ENCODE results near the gene TBX1. TPM values are rescaled to one million over a fixed set of nuclear protein-coding genes. Genes with fewer than 3 reads are reported as not detected.

Gene TBX1
- total RNA-seq, 1 experiment from 2014 or later: 12.8 TPM

GRCh38 chr22:19763458-19764298 lies 3.1 kb downstream of the TBX1 start (continued):
- no peak for TF ChIP-seq ZNF281 (CRISPR knock-in tag; IDR thresholded peaks at IDR 0.05)
- TF ChIP-seq ZNF138 (CRISPR knock-in tag; conservative IDR thresholded peaks at IDR 0.05): no peak
- TF ChIP-seq GABPB1 (CRISPR knock-in tag; IDR thresholded peaks at IDR 0.05): no peak
- no peak for TF ChIP-seq NFATC4 (CRISPR knock-in tag; IDR thresholded peaks at IDR 0.05)

GRCh38 chr22:19764299-19764593 lies 3.7 kb downstream of the TBX1 start:
- Mint-ChIP-seq H3K9me3 (no peaks in the 10 kb centered on the region), H3K36me3 (no peaks in the 10 kb centered on the region), H3K27me3 (ENCODE audit: low read depth) (peaks cover 85% of the 10 kb centered on the region), H3K27ac (no peak overlapping the region), H3K4me1 (peaks cover 40% of the 10 kb centered on the region), H3K4me3 (peak overlapping the region; percentile 45; the same call in 1 of the 2 replicates)
- ChIA-PET POLR2A (interaction anchor here (1.3 kb wide), 1 partner anchor 9 kb away, joined by 3 read pairs; no protein-coding TSS in a partner anchor), CTCF (interaction anchor here (1.3 to 5.4 kb wide), 5 partner anchors 10 to 149 kb away, joined by 4 to 44 read pairs (median 8); partner anchors contain the start of gene GP1BB)
- ATAC-seq: no peak
- DNase-seq (ENCODE audit: low spot score): no peak
- TF ChIP-seq STAT6 (CRISPR knock-in tag; conservative IDR thresholded peaks at IDR 0.05; ENCODE audit: low read depth): no peak
- no peak for TF ChIP-seq E2F5 (CRISPR knock-in tag; IDR thresholded peaks at IDR 0.05)
- TF ChIP-seq EMX1 (CRISPR knock-in tag; IDR thresholded peaks at IDR 0.05): no peak
- TF ChIP-seq ATF6 (CRISPR knock-in tag; IDR thresholded peaks at IDR 0.05): no peak
- no peak for TF ChIP-seq MAX (CRISPR knock-in tag; IDR thresholded peaks at IDR 0.05)
- no peak for TF ChIP-seq SMAD3 (CRISPR knock-in tag; IDR thresholded peaks at IDR 0.05; ENCODE audit: borderline replicate concordance)
- TF ChIP-seq ZNF138 (CRISPR knock-in tag; conservative IDR thresholded peaks at IDR 0.05): no peak
- no peak for TF ChIP-seq ZNF396 (CRISPR knock-in tag; IDR thresholded peaks at IDR 0.05; ENCODE audit: borderline replicate concordance)
- no peak for TF ChIP-seq NR3C1 (CRISPR knock-in tag; conservative IDR thresholded peaks at IDR 0.05; ENCODE audit: low read depth)
- no peak for TF ChIP-seq FOXP1 (CRISPR knock-in tag; IDR thresholded peaks at IDR 0.05; ENCODE audit: borderline replicate concordance)
- TF ChIP-seq FOXJ3 (CRISPR knock-in tag; IDR thresholded peaks at IDR 0.05; ENCODE audit: borderline replicate concordance): no peak
- no peak for TF ChIP-seq ZNF317 (CRISPR knock-in tag; IDR thresholded peaks at IDR 0.05; ENCODE audit: borderline replicate concordance, low read depth)
- no peak for TF ChIP-seq PRRX2 (CRISPR knock-in tag; IDR thresholded peaks at IDR 0.05)
- TF ChIP-seq RELA (CRISPR knock-in tag; IDR thresholded peaks at IDR 0.05; ENCODE audit: borderline replicate concordance): no peak
- no peak for TF ChIP-seq NFYB (CRISPR knock-in tag; conservative IDR thresholded peaks at IDR 0.05; ENCODE audit: low read depth)
- TF ChIP-seq IRF2 (CRISPR knock-in tag; IDR thresholded peaks at IDR 0.05; ENCODE audit: borderline replicate concordance, low read depth): no peak
- no peak for TF ChIP-seq AR (CRISPR knock-in tag; IDR thresholded peaks at IDR 0.05)
- no peak for TF ChIP-seq TCF7 (CRISPR knock-in tag; IDR thresholded peaks at IDR 0.05; ENCODE audit: low read depth)

Data from WTC11 (cell line).